ENCODE measurements around the gene PDGFB.

Gene PDGFB

GRCh38 chr22:39244496-39245129 is at the start of gene PDGFB:
PDGFB (minus strand) TSS chr22:39244982; CDS start chr22:39243963, 1,019 bp downstream.
- peak; percentile 60 for DNase-seq

GRCh38 chr22:39293766-39294368 is 49.1 kb upstream of the PDGFB start:
- DNase-seq, result no peak

GRCh38 chr22:39292561-39293074 is 47.8 kb upstream of the PDGFB start:
- peak; percentile 94 for DNase-seq

- DNase-seq, result peak; percentile 57
Observed at GRCh38 chr22:39292031-39292462, 47.3 kb upstream of the PDGFB start.

DNA sequence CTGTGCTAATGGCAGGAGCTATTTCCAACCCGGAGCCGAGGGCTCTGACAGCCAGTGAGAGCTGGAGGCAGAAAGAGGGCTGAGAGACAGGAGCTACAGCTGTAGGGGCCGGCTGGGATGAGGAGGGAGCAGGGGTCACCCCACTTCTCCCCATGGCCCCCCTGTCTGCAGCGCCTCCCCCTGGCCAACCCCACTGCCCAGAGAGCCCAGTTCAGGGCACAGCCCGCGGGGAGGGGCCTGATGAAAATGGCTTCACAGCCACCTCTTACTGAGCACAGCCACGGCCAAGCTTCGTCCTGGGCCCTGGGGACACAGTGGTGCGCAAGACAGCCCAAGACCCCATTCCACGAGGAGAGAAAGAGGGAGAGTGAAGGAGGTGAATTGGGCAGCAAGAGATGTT is 46.7 kb upstream of the PDGFB start:
- no peak for DNase-seq

GRCh38 chr22:39290724-39291161 is 46.0 kb upstream of the PDGFB start:
- DNase-seq, result peak; percentile 94

- DNase-seq, result peak; percentile 60
Observed at GRCh38 chr22:39289975-39290720, 45.4 kb upstream of the PDGFB start.

GRCh38 chr22:39289533-39289932 is 44.8 kb upstream of the PDGFB start:
- DNase-seq, result peak; percentile 60

GRCh38 chr22:39288135-39288898 is 43.5 kb upstream of the PDGFB start:
- DNase-seq, result no peak

DNA sequence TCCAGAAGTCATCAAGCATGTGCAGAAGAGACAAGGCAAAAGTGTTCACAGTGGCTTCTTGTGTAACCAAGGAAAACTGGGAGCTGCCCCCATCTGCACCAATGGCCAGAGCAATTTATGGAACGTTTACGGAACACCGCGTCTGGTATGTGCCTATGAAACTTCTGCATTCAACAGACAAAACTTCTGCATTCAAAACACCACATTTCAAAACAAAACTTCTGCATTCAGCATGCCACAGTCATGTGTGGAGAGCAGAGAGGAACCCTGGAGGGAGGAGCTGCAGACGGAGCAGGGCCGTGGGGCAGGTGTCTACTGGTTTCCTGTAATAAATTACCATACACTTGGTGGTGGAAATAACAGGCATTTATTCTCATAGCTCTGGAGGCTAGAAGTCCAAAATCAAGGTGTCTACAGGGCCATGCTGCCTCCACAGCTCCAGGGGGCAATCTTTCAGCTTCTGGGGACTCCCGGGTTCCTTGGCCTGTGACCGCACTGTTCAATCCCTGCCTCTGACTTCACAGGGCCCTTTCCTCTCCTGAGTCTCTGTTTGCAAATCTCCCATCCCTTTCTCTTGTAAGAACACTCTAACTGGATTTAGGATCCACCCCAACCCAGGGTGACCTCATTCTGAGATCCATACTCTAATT is 42.4 kb upstream of the PDGFB start:
- peak; percentile 89 for DNase-seq

DNA sequence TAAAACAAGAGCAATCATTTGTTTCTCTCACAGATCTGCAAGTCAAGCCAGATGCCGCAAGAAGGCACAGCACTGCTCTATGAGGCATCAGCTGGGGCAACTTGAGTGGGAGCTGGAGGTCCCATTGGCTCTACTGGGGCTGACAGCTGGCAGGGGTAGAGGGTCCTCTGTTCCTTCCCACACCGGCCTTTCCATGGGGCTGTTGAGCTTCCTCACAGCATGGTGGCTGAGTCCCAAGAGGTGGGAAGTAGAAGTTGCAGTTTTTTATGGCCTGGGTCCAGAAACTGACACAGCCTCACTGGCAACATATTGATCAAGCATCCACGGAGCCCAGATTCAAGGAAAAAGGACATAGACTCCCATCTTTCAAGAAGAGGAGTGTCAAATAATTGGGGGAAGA is 40.2 kb upstream of the PDGFB start:
- no peak for DNase-seq

DNA sequence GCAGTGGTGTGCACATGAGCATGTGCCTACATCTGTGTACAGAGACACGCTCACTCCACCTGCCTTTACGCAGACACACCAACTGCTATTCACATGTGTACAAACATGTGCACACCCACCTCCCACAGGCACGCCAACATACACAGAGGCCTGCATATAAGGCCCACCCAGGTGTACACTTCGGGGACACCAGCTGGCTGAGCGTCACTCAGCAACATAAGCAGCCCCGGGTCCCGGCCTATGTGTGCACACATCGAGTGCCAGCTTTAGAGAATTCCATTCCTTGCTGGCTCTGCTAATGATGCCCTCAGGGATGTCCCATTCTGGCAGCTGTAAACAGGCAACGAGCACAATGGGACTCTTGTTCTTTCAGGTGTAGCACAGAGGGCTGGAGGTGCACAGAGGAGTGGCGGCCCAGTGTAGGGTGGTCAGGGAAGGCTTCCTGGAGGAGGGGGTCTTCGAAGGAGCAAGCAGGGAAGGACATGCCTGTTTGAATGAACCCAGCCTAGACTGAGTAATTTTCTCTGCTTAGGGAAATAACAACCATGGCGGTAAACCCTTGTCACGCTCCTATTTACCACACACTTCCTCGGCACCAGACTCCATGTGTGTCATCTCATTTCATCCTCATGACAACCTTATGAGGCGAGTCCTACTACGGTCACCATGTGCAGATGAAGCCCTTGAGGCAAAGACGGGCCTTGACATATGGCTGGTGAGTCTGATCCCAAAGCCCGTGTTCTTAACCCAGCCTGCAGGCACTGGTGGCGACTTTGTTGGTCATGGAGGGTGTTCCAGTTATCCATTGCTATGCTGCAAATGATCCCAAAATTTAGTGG is 39.6 kb upstream of the PDGFB start:
- DNase-seq, result no peak

GRCh38 chr22:39283322-39284141 is 38.8 kb upstream of the PDGFB start:
- DNase-seq, result peak; percentile 62

GRCh38 chr22:39282645-39283321 is 38.0 kb upstream of the PDGFB start:
- no peak for DNase-seq

GRCh38 chr22:39281126-39281525 is 36.3 kb upstream of the PDGFB start:
- no peak for DNase-seq

DNA sequence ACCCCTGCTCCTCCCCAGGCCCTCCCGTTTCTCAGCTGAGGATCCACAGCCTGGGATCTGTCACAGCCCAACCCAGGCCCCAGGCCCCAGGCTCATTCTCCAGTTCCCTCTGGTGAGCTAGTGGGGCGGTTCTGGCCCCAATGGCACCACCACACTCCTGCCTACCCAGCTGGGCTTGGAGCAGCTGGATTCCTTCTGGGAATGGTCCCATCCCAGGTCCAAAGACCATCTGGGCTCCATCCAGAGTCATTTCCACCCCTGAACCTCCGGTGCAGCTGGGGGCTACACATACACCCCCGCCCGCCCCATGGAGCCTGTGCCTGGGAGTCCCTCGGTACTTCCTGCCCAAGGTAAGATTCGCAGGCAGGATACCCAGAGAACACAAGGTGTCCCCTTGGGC is 35.5 kb upstream of the PDGFB start:
- no peak for DNase-seq

DNA sequence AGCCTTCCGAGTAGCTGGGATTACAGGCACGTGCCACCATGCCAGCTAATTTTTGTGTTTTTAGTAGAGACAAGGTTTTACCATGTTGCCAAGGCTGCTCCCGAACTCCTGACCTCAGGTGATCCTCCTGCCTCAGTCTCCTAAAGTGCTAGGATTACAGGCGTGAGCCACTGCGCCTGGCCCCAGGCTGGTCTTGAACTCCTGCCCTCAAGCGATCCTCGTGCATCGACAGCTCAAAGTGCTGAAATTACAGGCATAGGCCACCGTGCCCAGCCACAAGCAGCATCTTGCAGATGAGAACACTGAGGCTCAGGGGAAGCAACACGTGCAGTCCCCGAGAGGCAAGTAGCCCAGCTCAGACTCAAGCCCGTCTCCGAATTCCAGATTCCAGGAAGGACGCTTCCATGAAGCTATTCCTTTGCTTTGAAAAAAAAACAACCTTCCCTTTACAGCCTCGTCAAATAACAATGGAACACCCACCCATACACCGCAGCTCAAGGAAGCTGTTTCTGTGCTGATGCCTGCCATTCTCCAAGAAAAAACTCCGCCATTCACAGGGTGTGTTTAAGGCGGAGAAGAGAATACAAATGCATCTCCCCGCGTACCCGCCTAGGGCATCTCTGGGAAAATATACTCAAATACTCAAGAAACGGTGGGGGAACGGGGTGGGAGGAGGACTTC is 34.5 kb upstream of the PDGFB start:
- no peak for DNase-seq

GRCh38 chr22:39278040-39278439 is 33.3 kb upstream of the PDGFB start:
- DNase-seq, result no peak

DNA sequence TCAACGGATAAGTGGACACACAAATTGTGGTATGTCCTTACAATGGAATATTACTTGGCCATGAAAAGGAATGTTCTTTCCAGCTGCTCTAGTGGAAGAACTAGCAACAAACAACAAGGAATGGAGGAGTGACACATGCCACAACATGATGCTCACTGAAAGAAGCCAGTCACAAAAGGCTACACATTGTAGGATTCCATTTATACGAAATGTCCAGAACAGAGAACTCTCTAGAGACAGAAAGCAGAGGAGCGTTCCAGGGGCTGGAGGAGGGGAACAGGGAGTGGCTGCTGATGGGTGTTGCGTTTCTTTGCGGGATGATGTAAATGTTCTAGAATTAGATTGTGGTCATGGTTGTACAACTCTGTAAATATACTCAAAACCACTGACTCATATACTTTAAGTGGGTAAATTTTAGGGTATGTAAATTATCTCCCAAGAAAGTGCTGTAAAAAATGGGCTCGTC is 32.4 kb upstream of the PDGFB start:
- DNase-seq, result no peak

Measured in kidney glomerular epithelial cell (primary cell).